GM12878 (cell line): Measurements from ENCODE around the gene LRP10. TPM values are rescaled to one million over a fixed set of nuclear protein-coding genes. Genes with fewer than 3 reads are reported as not detected.

Experiments
- DPF2 ChIP-seq: fragments of 450-650 bp; IDR thresholded peaks from 2 replicates; pipeline ENCODE4 v1.6.1; 2017; ENCODE audit warnings: mild to moderate bottlenecking
- ETV6 ChIP-seq, 2 experiments: fragments of 450-650 bp in 1 of 2; IDR thresholded peaks in 1 of 2; conservative IDR thresholded peaks in 1 of 2; 2 replicates each; pipeline ENCODE4 v1.6.1; 2014; ENCODE audit warnings: antibody characterized with exemption in 1 of 2, borderline replicate concordance in 1 of 2, low read depth in 1 of 2, mild to moderate bottlenecking in 1 of 2, moderate library complexity in 1 of 2
- IKZF2 ChIP-seq, 2 experiments: fragments of 450-650 bp; IDR thresholded peaks; 2 replicates each; pipeline ENCODE4 v1.6.1; 2017; ENCODE audit warnings: mild to moderate bottlenecking in 2 of 2, moderate library complexity in 2 of 2
- RUNX3 ChIP-seq: IDR thresholded peaks from 2 replicates; pipeline ENCODE4 v1.6.1; 2012; ENCODE audit warnings: low read length, inconsistent platforms
- STAT1 ChIP-seq: fragments of 450-650 bp; conservative IDR thresholded peaks from 2 replicates; pipeline ENCODE4 v1.6.1; 2014; ENCODE audit warnings: antibody characterized with exemption, mild to moderate bottlenecking
- ZNF274 ChIP-seq: IDR thresholded peaks from one replicate; pipeline ENCODE4 v1.8.0; 2011; ENCODE audit not compliant: insufficient read length, insufficient read depth
- polyA plus RNA-seq, 11 experiments: library from polyadenylated mRNA; depleted of rRNA in 4 of 11; unstranded in 6 of 11; stranded (reverse) in 5 of 11; fragments of >200 nt; fragmentation: Nextera tagmentation in 4 of 11; fragmentation: Illumina TruSeq in 1 of 11; extraction: Ambion mirVana in 4 of 11; extraction: Trizol in 1 of 11; gene quantifications; 1 replicate in 1 of 11; 2 replicates in 10 of 11; pipeline versions ENCODE4 v1.2.1 to v1.2.3, GENCODE V29; 2011 to 2016; ENCODE audit warnings: inconsistent platforms in 2 of 11, missing spikeins in 2 of 11, low read depth in 1 of 11
- total RNA-seq, 4 experiments: library from RNA; depleted of rRNA in 3 of 4; stranded (reverse); fragments of >200 nt in 3 of 4; fragmentation: Illumina TruSeq in 1 of 4; extraction: Trizol in 1 of 4; gene quantifications; 2 replicates each; pipeline versions ENCODE4 v1.2.1 to v1.2.3, GENCODE V29; 2013 to 2021
- TF ChIP-seq, protein P1 (sequence below): IDR thresholded peaks from 2 replicates; pipeline ENCODE4 v1.6.1; 2012; ENCODE audit warnings: mild to moderate bottlenecking, low read depth, low read length
- TF ChIP-seq, protein P2 (sequence below): fragments of 450-650 bp; IDR thresholded peaks from 2 replicates; pipeline ENCODE4 v1.6.1; 2017; ENCODE audit warnings: mild to moderate bottlenecking, moderate library complexity
- TF ChIP-seq, protein P3 (sequence below): IDR thresholded peaks from 2 replicates; pipeline ENCODE4 v1.6.1; 2012; ENCODE audit warnings: low read length, inconsistent platforms

LRP10 gene
- total and polyA plus RNA-seq, 10 of the 15 experiments (the other 5 are each of a cell fraction or from before 2014, with no cell fraction given) = 3.0 to 56.9 (median 20.9) TPM

DNA sequence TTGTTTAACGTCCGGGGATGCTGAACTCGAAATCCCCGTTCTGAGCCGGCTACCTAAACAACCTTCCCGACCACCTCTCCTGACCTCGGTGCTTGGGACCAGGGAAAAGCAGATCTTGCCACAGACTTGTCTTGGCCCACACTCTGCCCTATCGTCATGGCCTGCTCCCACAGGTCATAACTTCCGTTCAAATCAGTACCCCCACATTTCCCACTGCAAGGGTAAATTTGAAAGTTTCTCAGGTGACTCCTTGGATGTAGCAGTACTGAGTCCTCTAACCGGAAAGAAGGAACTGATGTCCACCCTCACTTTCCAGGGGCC lies 48.0 kb downstream of the LRP10 start (continued):
- TF ChIP-seq, protein P1, sequence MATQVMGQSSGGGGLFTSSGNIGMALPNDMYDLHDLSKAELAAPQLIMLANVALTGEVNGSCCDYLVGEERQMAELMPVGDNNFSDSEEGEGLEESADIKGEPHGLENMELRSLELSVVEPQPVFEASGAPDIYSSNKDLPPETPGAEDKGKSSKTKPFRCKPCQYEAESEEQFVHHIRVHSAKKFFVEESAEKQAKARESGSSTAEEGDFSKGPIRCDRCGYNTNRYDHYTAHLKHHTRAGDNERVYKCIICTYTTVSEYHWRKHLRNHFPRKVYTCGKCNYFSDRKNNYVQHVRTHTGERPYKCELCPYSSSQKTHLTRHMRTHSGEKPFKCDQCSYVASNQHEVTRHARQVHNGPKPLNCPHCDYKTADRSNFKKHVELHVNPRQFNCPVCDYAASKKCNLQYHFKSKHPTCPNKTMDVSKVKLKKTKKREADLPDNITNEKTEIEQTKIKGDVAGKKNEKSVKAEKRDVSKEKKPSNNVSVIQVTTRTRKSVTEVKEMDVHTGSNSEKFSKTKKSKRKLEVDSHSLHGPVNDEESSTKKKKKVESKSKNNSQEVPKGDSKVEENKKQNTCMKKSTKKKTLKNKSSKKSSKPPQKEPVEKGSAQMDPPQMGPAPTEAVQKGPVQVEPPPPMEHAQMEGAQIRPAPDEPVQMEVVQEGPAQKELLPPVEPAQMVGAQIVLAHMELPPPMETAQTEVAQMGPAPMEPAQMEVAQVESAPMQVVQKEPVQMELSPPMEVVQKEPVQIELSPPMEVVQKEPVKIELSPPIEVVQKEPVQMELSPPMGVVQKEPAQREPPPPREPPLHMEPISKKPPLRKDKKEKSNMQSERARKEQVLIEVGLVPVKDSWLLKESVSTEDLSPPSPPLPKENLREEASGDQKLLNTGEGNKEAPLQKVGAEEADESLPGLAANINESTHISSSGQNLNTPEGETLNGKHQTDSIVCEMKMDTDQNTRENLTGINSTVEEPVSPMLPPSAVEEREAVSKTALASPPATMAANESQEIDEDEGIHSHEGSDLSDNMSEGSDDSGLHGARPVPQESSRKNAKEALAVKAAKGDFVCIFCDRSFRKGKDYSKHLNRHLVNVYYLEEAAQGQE = no peak
- TF ChIP-seq RUNX3 (no peak), ZNF274 (no peak), DPF2 (no peak), IKZF2 (IDR thresholded peaks at IDR 0.05) (no peak; a peak in 1 of 4 replicates), ETV6 (conservative IDR thresholded peaks at IDR 0.05 in 1 of 2, IDR thresholded peaks at IDR 0.05 in 1 of 2; ENCODE audit: borderline replicate concordance in 1 of 2, low read depth in 1 of 2) (no peak), STAT1 (no peak)
- TF ChIP-seq, protein P2, sequence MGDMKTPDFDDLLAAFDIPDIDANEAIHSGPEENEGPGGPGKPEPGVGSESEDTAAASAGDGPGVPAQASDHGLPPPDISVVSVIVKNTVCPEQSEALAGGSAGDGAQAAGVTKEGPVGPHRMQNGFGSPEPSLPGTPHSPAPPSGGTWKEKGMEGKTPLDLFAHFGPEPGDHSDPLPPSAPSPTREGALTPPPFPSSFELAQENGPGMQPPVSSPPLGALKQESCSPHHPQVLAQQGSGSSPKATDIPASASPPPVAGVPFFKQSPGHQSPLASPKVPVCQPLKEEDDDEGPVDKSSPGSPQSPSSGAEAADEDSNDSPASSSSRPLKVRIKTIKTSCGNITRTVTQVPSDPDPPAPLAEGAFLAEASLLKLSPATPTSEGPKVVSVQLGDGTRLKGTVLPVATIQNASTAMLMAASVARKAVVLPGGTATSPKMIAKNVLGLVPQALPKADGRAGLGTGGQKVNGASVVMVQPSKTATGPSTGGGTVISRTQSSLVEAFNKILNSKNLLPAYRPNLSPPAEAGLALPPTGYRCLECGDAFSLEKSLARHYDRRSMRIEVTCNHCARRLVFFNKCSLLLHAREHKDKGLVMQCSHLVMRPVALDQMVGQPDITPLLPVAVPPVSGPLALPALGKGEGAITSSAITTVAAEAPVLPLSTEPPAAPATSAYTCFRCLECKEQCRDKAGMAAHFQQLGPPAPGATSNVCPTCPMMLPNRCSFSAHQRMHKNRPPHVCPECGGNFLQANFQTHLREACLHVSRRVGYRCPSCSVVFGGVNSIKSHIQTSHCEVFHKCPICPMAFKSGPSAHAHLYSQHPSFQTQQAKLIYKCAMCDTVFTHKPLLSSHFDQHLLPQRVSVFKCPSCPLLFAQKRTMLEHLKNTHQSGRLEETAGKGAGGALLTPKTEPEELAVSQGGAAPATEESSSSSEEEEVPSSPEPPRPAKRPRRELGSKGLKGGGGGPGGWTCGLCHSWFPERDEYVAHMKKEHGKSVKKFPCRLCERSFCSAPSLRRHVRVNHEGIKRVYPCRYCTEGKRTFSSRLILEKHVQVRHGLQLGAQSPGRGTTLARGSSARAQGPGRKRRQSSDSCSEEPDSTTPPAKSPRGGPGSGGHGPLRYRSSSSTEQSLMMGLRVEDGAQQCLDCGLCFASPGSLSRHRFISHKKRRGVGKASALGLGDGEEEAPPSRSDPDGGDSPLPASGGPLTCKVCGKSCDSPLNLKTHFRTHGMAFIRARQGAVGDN = peak; percentile 45; the same call in 1 of the 2 replicates
- TF ChIP-seq, protein P3, sequence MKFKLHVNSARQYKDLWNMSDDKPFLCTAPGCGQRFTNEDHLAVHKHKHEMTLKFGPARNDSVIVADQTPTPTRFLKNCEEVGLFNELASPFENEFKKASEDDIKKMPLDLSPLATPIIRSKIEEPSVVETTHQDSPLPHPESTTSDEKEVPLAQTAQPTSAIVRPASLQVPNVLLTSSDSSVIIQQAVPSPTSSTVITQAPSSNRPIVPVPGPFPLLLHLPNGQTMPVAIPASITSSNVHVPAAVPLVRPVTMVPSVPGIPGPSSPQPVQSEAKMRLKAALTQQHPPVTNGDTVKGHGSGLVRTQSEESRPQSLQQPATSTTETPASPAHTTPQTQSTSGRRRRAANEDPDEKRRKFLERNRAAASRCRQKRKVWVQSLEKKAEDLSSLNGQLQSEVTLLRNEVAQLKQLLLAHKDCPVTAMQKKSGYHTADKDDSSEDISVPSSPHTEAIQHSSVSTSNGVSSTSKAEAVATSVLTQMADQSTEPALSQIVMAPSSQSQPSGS = no peak
